ENCODE data around the gene FBXW11.

FBXW11 gene

GRCh38 chr5:171832775-171833174, 173.7 kb downstream of the FBXW11 start:
- no peak overlapping the region for H3K4me3 ChIP-seq (ENCODE audit: low read depth, low read length)
- TF ChIP-seq CTCF (IDR thresholded peaks at IDR 0.05; ENCODE audit: low read depth, low read length), result no peak

GRCh38 chr5:171830686-171831085, 175.8 kb downstream of the FBXW11 start:
- no peak overlapping the region for H3K4me3 ChIP-seq (ENCODE audit: low read depth, low read length)
- TF ChIP-seq CTCF (IDR thresholded peaks at IDR 0.05; ENCODE audit: low read depth, low read length), result no peak

GRCh38 chr5:171827162-171827561, 179.3 kb downstream of the FBXW11 start:
- TF ChIP-seq CTCF (IDR thresholded peaks at IDR 0.05; ENCODE audit: low read depth, low read length), result no peak
- H3K4me3 ChIP-seq (ENCODE audit: low read depth, low read length), result no peak overlapping the region

- no peak for TF ChIP-seq CTCF (IDR thresholded peaks at IDR 0.05; ENCODE audit: low read depth, low read length)
- no peak overlapping the region for H3K4me3 ChIP-seq (ENCODE audit: low read depth, low read length)
These were observed 180.3 kb downstream of the FBXW11 start for GRCh38 chr5:171826132-171826531.

GRCh38 chr5:171825051-171825450, 181.4 kb downstream of the FBXW11 start:
- H3K4me3 ChIP-seq (ENCODE audit: low read depth, low read length), result no peak overlapping the region
- TF ChIP-seq CTCF (IDR thresholded peaks at IDR 0.05; ENCODE audit: low read depth, low read length), result no peak

GRCh38 chr5:171823269-171823668, 183.2 kb downstream of the FBXW11 start:
- no peak overlapping the region for H3K4me3 ChIP-seq (ENCODE audit: low read depth, low read length)
- no peak for TF ChIP-seq CTCF (IDR thresholded peaks at IDR 0.05; ENCODE audit: low read depth, low read length)

GRCh38 chr5:171821286-171821685, 185.2 kb downstream of the FBXW11 start:
- TF ChIP-seq CTCF (IDR thresholded peaks at IDR 0.05; ENCODE audit: low read depth, low read length), result no peak
- no peak overlapping the region for H3K4me3 ChIP-seq (ENCODE audit: low read depth, low read length)
